ENCODE results near the gene DNAI2.

The DNAI2 gene

DNA sequence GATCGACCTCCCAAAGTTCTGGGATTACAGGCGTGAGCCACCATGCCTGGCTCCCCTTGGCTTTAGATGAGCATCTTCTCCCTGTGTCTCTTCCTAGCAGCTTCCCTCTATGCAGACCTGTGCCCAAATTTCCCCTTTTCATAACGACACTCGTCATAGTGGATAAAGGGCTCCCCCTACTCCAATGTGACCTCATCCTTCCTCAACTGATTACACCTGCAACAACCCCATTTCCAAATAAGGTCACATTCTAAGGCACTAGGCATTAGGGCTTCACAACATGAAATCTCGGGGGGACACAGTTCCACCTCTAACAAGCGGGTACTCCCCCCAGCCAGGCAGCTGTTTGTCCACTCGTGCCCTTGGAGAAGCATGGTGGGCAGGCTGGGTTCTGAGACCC, 62.3 kb downstream of the DNAI2 start:
- DNase-seq (ENCODE audit: insufficient read length) (no peak), FAIRE-seq (no peak)
- TF ChIP-seq POLR2A (IDR thresholded peaks at IDR 0.05; ENCODE audit: low read depth, low read length) (no peak), TAF1 (IDR thresholded peaks at IDR 0.05; ENCODE audit: borderline replicate concordance, low read depth, low read length) (no peak), POLR2AphosphoS5 (IDR thresholded peaks at IDR 0.05; ENCODE audit: low read depth, low read length) (no peak)

DNA sequence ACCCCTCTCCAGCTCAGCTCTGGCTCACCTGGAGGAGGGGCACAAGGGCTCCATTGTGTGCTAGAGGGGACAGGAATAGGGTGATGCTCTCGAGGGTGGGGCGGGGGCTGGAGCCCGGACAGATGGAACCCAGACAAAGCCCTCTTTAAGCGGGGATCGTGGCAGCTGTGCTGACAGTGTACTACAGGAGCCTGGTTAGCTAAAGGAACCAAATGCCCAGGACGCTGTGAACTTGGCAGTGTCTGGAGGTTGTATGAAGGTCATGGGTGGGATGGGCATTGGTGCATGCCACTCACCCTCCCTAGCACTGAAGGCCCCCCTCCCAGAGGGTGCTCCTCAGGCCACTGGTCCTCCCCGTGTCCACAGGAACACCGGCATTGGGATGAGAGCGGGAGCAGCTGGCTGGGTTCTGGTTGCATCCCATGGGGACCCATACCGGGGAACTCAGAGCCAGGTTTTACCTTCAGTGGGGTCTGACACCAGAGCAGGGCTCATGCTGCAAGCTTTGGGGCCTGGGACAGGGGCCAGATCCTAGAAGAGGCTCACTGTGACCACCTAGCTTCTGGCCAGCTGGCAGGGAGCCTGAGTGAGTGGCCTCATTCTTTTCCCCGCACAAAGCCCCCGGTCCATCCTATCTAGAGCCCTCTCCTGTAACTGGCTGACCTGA, 63.9 kb downstream of the DNAI2 start:
- no peak for FAIRE-seq
- DNase-seq (ENCODE audit: insufficient read length): no peak
- no peak for TF ChIP-seq POLR2A (IDR thresholded peaks at IDR 0.05; ENCODE audit: low read depth, low read length)
- no peak for TF ChIP-seq POLR2AphosphoS5 (IDR thresholded peaks at IDR 0.05; ENCODE audit: low read depth, low read length)
- no peak for TF ChIP-seq TAF1 (IDR thresholded peaks at IDR 0.05; ENCODE audit: borderline replicate concordance, low read depth, low read length)

- no peak for TF ChIP-seq TAF1 (IDR thresholded peaks at IDR 0.05; ENCODE audit: borderline replicate concordance, low read depth, low read length)
- FAIRE-seq: no peak
- no peak for DNase-seq (ENCODE audit: insufficient read length)
These were observed 65.6 kb downstream of the DNAI2 start for GRCh38 chr17:74339537-74340195.

GRCh38 chr17:74340470-74341023, 66.5 kb downstream of the DNAI2 start:
- DNase-seq (ENCODE audit: insufficient read length) (no peak), FAIRE-seq (no peak)
- TF ChIP-seq TAF1 (IDR thresholded peaks at IDR 0.05; ENCODE audit: borderline replicate concordance, low read depth, low read length) (no peak), POLR2AphosphoS5 (IDR thresholded peaks at IDR 0.05; ENCODE audit: low read depth, low read length) (no peak), POLR2A (IDR thresholded peaks at IDR 0.05; ENCODE audit: low read depth, low read length) (no peak)

DNA sequence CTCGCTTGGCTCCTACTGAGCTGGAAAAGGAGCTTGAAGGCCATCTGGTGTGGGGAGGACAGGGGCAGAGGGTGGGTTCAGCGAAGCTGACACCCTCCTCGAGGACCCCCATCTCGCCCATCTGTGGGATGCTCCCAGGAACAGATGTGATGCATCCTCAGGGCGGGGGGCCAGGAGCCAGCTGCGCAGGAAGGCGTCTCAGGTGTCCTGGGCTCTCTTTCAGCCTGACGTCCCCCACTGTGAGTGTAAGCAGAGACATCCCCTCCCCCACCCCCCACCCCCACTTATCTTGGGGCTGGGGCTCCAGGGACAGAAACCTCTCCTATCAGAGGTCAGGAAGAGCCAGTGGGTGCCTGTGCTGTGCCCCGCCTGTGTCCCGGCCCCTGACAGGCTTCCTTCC, 68.2 kb downstream of the DNAI2 start:
- TF ChIP-seq POLR2AphosphoS5 (IDR thresholded peaks at IDR 0.05; ENCODE audit: low read depth, low read length) (no peak), POLR2A (IDR thresholded peaks at IDR 0.05; ENCODE audit: low read depth, low read length) (no peak), TAF1 (IDR thresholded peaks at IDR 0.05; ENCODE audit: borderline replicate concordance, low read depth, low read length) (no peak)
- no peak for FAIRE-seq

GRCh38 chr17:74343121-74343520, 69.1 kb downstream of the DNAI2 start:
- DNase-seq (ENCODE audit: insufficient read length) (no peak), FAIRE-seq (no peak)
- no peak for TF ChIP-seq TAF1 (IDR thresholded peaks at IDR 0.05; ENCODE audit: borderline replicate concordance, low read depth, low read length)
- no peak for TF ChIP-seq POLR2A (IDR thresholded peaks at IDR 0.05; ENCODE audit: low read depth, low read length)
- TF ChIP-seq POLR2AphosphoS5 (IDR thresholded peaks at IDR 0.05; ENCODE audit: low read depth, low read length): no peak

More for the DNA sequence above, 68.2 kb downstream of the DNAI2 start:
- no peak for DNase-seq (ENCODE audit: insufficient read length)

DNA sequence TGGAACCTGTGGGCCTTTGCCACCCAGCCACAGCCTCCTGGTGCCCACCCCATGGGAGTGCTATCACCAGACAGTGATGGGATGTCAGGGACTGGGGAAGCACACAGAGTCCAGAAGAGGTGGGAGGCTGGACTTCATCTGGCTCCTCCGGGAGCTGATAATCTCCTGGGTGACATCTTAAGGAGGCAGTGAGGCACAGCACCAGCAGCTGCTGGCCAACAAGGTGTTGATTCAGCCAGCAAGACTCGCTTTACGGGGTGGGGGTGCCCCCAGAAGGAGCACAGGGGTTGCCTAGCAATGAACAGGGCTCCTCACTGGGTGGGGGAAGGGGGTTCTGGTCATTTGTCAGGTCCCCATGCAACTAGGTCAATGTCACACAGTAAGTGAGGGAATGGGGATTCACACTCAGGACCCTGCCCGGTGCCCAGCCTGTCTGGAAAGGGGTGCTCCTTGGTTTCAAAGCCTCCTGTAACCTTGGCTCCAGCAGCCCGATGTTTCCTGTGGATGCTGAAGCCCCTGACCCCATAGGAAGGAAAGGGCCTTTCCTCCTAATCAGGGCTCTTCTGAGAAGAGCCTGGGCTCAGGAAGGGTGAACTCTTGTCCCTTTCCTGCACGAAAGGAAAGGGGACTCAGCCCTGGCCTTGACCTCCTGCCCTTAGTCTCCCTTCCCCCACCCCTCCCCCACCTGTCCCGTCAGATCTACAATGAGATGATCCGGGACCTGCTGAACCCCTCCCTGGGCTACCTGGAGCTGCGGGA, 69.7 kb downstream of the DNAI2 start:
- FAIRE-seq (no peak), DNase-seq (ENCODE audit: insufficient read length) (no peak)
- TF ChIP-seq TAF1 (IDR thresholded peaks at IDR 0.05; ENCODE audit: borderline replicate concordance, low read depth, low read length): no peak
- TF ChIP-seq POLR2A (IDR thresholded peaks at IDR 0.05; ENCODE audit: low read depth, low read length): no peak
- no peak for TF ChIP-seq POLR2AphosphoS5 (IDR thresholded peaks at IDR 0.05; ENCODE audit: low read depth, low read length)

GRCh38 chr17:74344658-74345057, 70.6 kb downstream of the DNAI2 start:
- DNase-seq (ENCODE audit: insufficient read length) (no peak), FAIRE-seq (no peak)
- no peak for TF ChIP-seq POLR2AphosphoS5 (IDR thresholded peaks at IDR 0.05; ENCODE audit: low read depth, low read length)

DNA sequence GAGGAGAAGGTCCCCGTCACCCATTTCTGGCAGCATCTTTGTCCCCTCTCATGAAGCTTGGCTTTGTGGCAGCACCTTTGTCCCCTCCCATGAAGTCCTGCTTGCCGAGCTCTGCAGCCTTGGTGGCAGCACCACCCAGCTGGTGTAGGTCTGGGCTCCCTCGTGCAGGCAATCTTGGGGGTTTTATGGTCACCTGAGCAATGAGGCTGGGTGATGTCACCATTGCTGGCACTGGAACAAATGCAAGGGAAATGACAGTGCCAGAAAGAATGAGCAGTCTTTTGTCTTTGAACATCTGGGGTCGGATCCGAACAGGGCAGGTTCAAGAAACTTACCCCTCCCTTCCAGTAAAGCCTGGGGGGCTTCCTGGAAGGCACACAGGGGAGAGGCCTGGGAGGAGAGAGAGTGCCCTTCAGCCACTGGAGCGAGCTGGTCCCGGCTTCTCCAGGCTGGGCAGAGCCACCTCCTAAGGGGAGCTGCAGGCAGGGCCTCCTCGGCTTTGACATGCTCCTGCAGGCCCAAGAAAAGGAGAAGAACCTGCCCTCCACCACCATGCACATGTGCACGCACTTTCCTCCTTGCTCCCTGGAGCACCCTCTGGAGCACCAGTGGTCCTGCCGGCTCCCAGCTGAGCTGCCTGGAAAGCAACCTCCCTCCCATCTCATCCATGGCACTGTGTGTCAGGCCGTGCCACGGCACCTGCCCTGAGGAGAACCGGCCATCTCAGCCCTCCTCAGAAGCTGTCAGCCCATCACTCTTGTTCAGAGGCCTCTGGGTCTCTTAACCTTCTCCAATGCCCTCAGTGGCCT, 71.6 kb downstream of the DNAI2 start:
- FAIRE-seq: no peak
- TF ChIP-seq POLR2A (IDR thresholded peaks at IDR 0.05; ENCODE audit: low read depth, low read length): no peak
- no peak for TF ChIP-seq TAF1 (IDR thresholded peaks at IDR 0.05; ENCODE audit: borderline replicate concordance, low read depth, low read length)
- no peak for TF ChIP-seq POLR2AphosphoS5 (IDR thresholded peaks at IDR 0.05; ENCODE audit: low read depth, low read length)
- no peak for DNase-seq (ENCODE audit: insufficient read length)

- DNase-seq (ENCODE audit: insufficient read length) (no peak), FAIRE-seq (no peak)
- no peak for TF ChIP-seq POLR2A (IDR thresholded peaks at IDR 0.05; ENCODE audit: low read depth, low read length)
- TF ChIP-seq POLR2AphosphoS5 (IDR thresholded peaks at IDR 0.05; ENCODE audit: low read depth, low read length): no peak
- TF ChIP-seq TAF1 (IDR thresholded peaks at IDR 0.05; ENCODE audit: borderline replicate concordance, low read depth, low read length): no peak
These were observed 73.6 kb downstream of the DNAI2 start for GRCh38 chr17:74347646-74348045.

- no peak for TF ChIP-seq POLR2AphosphoS5 (IDR thresholded peaks at IDR 0.05; ENCODE audit: low read depth, low read length)
- no peak for TF ChIP-seq POLR2A (IDR thresholded peaks at IDR 0.05; ENCODE audit: low read depth, low read length)
- TF ChIP-seq TAF1 (IDR thresholded peaks at IDR 0.05; ENCODE audit: borderline replicate concordance, low read depth, low read length): no peak
- FAIRE-seq (no peak), DNase-seq (ENCODE audit: insufficient read length) (no peak)
These were observed 75.1 kb downstream of the DNAI2 start for GRCh38 chr17:74349120-74349519.
